Activated CD8-positive, alpha-beta memory T cell treated with anti-CD3 and anti-CD28 coated beads, Interleukin-2, amount 50 U/mL, for 1 hour (primary cell): ENCODE data around the gene CEBPA.

ENCODE experiments used
- DNase-seq: peaks from one replicate; pipeline ENCODE4 v3.0.0-alpha.2; 2020; ENCODE audit errors: extremely low read depth

The CEBPA gene

DNA sequence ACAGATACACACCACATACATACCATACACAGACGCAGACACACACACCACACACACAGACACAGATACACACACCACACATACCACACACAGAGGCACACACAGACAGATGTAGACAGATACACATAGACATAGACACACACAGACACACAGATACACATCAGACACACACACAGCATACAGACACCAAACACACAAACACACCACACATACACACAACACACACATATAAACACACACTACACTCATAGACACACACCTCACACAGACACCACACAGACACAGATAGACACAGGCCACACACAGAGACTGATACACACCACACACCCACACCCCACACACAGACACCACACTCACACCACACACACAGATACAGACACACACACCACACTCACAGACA is 51.8 kb downstream of the CEBPA start:
- DNase-seq = no peak
